Lower leg skin (tissue), 4 donors: ENCODE measurements around the gene C1orf232. TPM values are rescaled to one million over a fixed set of nuclear protein-coding genes. Genes with fewer than 3 reads are reported as not detected.

Experiments
- DNase-seq, 2 donors: peaks; one replicate each; pipeline ENCODE4 v3.0.0-alpha.2; 2019; ENCODE audit warnings: low spot score in 2 of 2
- H3K4me3 ChIP-seq: fragments of 200-600 bp; sonication (generic); 2 replicates; pipeline ENCODE4 v1.5.1; 2017; ENCODE audit warnings: mild to moderate bottlenecking, low read depth; ENCODE audit not compliant: poor library complexity, severe bottlenecking
- CTCF ChIP-seq, 3 donors: fragments of 450-650 bp; IDR thresholded peaks; one replicate each; pipeline ENCODE4 v1.5.1; 2016; ENCODE audit warnings: antibody characterized with exemption in 3 of 3, mild to moderate bottlenecking in 3 of 3, moderate library complexity in 2 of 3
- POLR2A ChIP-seq, 2 donors: fragments of 450-650 bp; IDR thresholded peaks; one replicate each; pipeline ENCODE4 v1.6.1; 2016 to 2017; ENCODE audit warnings: antibody characterized with exemption in 2 of 2, mild to moderate bottlenecking in 1 of 2, moderate library complexity in 1 of 2
- WGBS, 2 donors: methylation state at CpG; one replicate each; pipeline ENCODE4 v1.1.5; 2018; 5-methylcytosine and 5-hydroxymethylcytosine counted together
- intact Hi-C: fragments of 100-400 bp; cut with DNase I; formaldehyde crosslinking; loops from one replicate; pipeline ENCODE4 v1.15.0; 2023; ENCODE audit warnings: low total_unique reads
- total RNA-seq, 4 donors: library from RNA; depleted of rRNA; stranded (reverse); fragments of >200 nt; gene quantifications; one replicate each; pipeline ENCODE4 v1.1.0, GENCODE V29; 2016

The C1orf232 gene
- total RNA-seq, 4 donors from 2014 or later, result not detected

- intact Hi-C loops, result no loop called here
- no peak for DNase-seq
- H3K4me3 ChIP-seq, result peak within 1 kb of the TSS; percentile 1
- TF ChIP-seq POLR2A (IDR thresholded peaks at IDR 0.05) (no peak), CTCF (IDR thresholded peaks at IDR 0.05) (no peak)
- WGBS, 2 donors, result 31 to 35% methylated on average over 6 of the region's 6 CpGs
Observed at GRCh38 chr1:26158908-26159742, 9.6 kb downstream of the C1orf232 start, which contains the start of gene FAM110D. Gene FAM110D, plus strand, starts transcription at chr1:26159079. Its CDS starts 2,213 bp downstream, at chr1:26161292.

GRCh38 chr1:26158271-26158907, 10.4 kb downstream of the C1orf232 start:
- TF ChIP-seq CTCF (IDR thresholded peaks at IDR 0.05) (no peak), POLR2A (IDR thresholded peaks at IDR 0.05) (no peak)
- WGBS, 2 donors, result 48 to 54% methylated on average over 4 to 5 of the region's 5 CpGs
- intact Hi-C loops, result no loop called here
- H3K4me3 ChIP-seq, result no peak overlapping the region
- no peak for DNase-seq

- peak in 1 of 2 donors; percentile 84 for DNase-seq
- WGBS, 2 donors, result 30 to 46% methylated on average over 9 to 12 of the region's 12 CpGs
- intact Hi-C loops, result no loop called here
Observed at GRCh38 chr1:26156285-26157038, 12.3 kb downstream of the C1orf232 start.

GRCh38 chr1:26155370-26156284, 13.1 kb downstream of the C1orf232 start:
- peak in 1 of 2 donors; percentile 73 for DNase-seq
- TF ChIP-seq POLR2A (IDR thresholded peaks at IDR 0.05), result no peak
- no peak for TF ChIP-seq CTCF (IDR thresholded peaks at IDR 0.05)
- H3K4me3 ChIP-seq, result no peak overlapping the region
- intact Hi-C loops, result no loop called here
- 59 to 62% methylated on average over 20 to 21 of the region's 21 CpGs for WGBS, 2 donors

More at GRCh38 chr1:26156285-26157038, 12.3 kb downstream of the C1orf232 start:
- no peak overlapping the region for H3K4me3 ChIP-seq
- TF ChIP-seq CTCF (IDR thresholded peaks at IDR 0.05), result no peak
- no peak for TF ChIP-seq POLR2A (IDR thresholded peaks at IDR 0.05)

- no peak overlapping the region for H3K4me3 ChIP-seq
- WGBS, 2 donors, result 55 to 57% methylated on average over 9 of the region's 9 CpGs
- TF ChIP-seq POLR2A (IDR thresholded peaks at IDR 0.05) (no peak), CTCF (IDR thresholded peaks at IDR 0.05) (no peak)
- intact Hi-C loops, result no loop called here
- peak in 1 of 2 donors; percentile 80 for DNase-seq
Observed at GRCh38 chr1:26154750-26155149, 14.0 kb downstream of the C1orf232 start.
